IPS-18c (cell line): ENCODE data around the gene REEP1.

Source experiments
- H3K4me3 ChIP-seq: 2 replicates; pipeline ENCODE4 v1.7.0; 2013; ENCODE audit warnings: low read depth, mild to moderate bottlenecking, low read length, moderate library complexity; ENCODE audit not compliant: insufficient read depth
- H3K9me3 ChIP-seq: one replicate; pipeline ENCODE4 v1.6.1; 2013; ENCODE audit warnings: mild to moderate bottlenecking, low read length, moderate library complexity; ENCODE audit not compliant: control insufficient read depth, insufficient read depth

REEP1 gene

GRCh38 chr2:86297382-86298147 is 39.9 kb downstream of the REEP1 start:
- no peaks in the 10 kb centered on the region for H3K9me3 ChIP-seq
- no peak overlapping the region for H3K4me3 ChIP-seq

GRCh38 chr2:86296947-86297346 is 40.5 kb downstream of the REEP1 start:
- Histone ChIP-seq H3K4me3 (no peak overlapping the region), H3K9me3 (no peaks in the 10 kb centered on the region)

- H3K4me3 ChIP-seq: no peak overlapping the region
- H3K9me3 ChIP-seq: no peaks in the 10 kb centered on the region
Measured at GRCh38 chr2:86295066-86295465, 42.4 kb downstream of the REEP1 start.

GRCh38 chr2:86293612-86294011 is 43.8 kb downstream of the REEP1 start:
- Histone ChIP-seq H3K9me3 (no peaks in the 10 kb centered on the region), H3K4me3 (no peak overlapping the region)

- no peaks in the 10 kb centered on the region for H3K9me3 ChIP-seq
- H3K4me3 ChIP-seq: no peak overlapping the region
Measured at GRCh38 chr2:86292571-86293515, 44.6 kb downstream of the REEP1 start.

- H3K9me3 ChIP-seq: no peaks in the 10 kb centered on the region
- no peak overlapping the region for H3K4me3 ChIP-seq
Measured at GRCh38 chr2:86291328-86291662, 46.1 kb downstream of the REEP1 start.

- Histone ChIP-seq H3K9me3 (no peaks in the 10 kb centered on the region), H3K4me3 (no peak overlapping the region)
Measured at GRCh38 chr2:86290596-86291327, 46.7 kb downstream of the REEP1 start.

- H3K9me3 ChIP-seq: peaks cover 2% of the 10 kb centered on the region
Measured at GRCh38 chr2:86286516-86286915, 50.9 kb downstream of the REEP1 start.

GRCh38 chr2:86285981-86286380 is 51.4 kb downstream of the REEP1 start:
- Histone ChIP-seq H3K4me3 (no peak overlapping the region), H3K9me3 (peaks cover 2% of the 10 kb centered on the region)

More at GRCh38 chr2:86286516-86286915, 50.9 kb downstream of the REEP1 start:
- H3K4me3 ChIP-seq: no peak overlapping the region

- H3K9me3 ChIP-seq: peaks cover 2% of the 10 kb centered on the region
Measured at GRCh38 chr2:86285571-86285970, 51.9 kb downstream of the REEP1 start.

GRCh38 chr2:86284987-86285386 is 52.4 kb downstream of the REEP1 start:
- no peak overlapping the region for H3K4me3 ChIP-seq
- H3K9me3 ChIP-seq: peaks cover 2% of the 10 kb centered on the region

More at GRCh38 chr2:86285571-86285970, 51.9 kb downstream of the REEP1 start:
- no peak overlapping the region for H3K4me3 ChIP-seq

GRCh38 chr2:86284401-86284841 is 53.0 kb downstream of the REEP1 start:
- Histone ChIP-seq H3K9me3 (peaks cover 2% of the 10 kb centered on the region), H3K4me3 (no peak overlapping the region)

GRCh38 chr2:86283411-86284030 is 53.9 kb downstream of the REEP1 start:
- peaks cover 2% of the 10 kb centered on the region for H3K9me3 ChIP-seq
- H3K4me3 ChIP-seq: no peak overlapping the region

GRCh38 chr2:86281066-86281700 is 56.2 kb downstream of the REEP1 start:
- H3K9me3 ChIP-seq: peaks cover 6% of the 10 kb centered on the region
- H3K4me3 ChIP-seq: no peak overlapping the region

GRCh38 chr2:86280191-86280667 is 57.2 kb downstream of the REEP1 start:
- peaks cover 6% of the 10 kb centered on the region for H3K9me3 ChIP-seq
- no peak overlapping the region; the same call in 1 of the 2 replicates for H3K4me3 ChIP-seq

- Histone ChIP-seq H3K4me3 (no peak overlapping the region), H3K9me3 (peaks cover 4% of the 10 kb centered on the region)
Measured at GRCh38 chr2:86275962-86276361, 61.5 kb downstream of the REEP1 start.
